GM12801 (cell line): ENCODE results near the gene LAPTM4A.

Experiments
- TF ChIP-seq, protein P1 (sequence below): IDR thresholded peaks from one replicate; pipeline ENCODE4 v1.5.1; 2011; ENCODE audit warnings: control low read depth; ENCODE audit not compliant: insufficient read length; ENCODE audit errors: extremely low read depth

The LAPTM4A gene

GRCh38 chr2:20030224-20030623 lies 21.2 kb downstream of the LAPTM4A start:
- TF ChIP-seq, protein P1, sequence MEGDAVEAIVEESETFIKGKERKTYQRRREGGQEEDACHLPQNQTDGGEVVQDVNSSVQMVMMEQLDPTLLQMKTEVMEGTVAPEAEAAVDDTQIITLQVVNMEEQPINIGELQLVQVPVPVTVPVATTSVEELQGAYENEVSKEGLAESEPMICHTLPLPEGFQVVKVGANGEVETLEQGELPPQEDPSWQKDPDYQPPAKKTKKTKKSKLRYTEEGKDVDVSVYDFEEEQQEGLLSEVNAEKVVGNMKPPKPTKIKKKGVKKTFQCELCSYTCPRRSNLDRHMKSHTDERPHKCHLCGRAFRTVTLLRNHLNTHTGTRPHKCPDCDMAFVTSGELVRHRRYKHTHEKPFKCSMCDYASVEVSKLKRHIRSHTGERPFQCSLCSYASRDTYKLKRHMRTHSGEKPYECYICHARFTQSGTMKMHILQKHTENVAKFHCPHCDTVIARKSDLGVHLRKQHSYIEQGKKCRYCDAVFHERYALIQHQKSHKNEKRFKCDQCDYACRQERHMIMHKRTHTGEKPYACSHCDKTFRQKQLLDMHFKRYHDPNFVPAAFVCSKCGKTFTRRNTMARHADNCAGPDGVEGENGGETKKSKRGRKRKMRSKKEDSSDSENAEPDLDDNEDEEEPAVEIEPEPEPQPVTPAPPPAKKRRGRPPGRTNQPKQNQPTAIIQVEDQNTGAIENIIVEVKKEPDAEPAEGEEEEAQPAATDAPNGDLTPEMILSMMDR: no peak

DNA sequence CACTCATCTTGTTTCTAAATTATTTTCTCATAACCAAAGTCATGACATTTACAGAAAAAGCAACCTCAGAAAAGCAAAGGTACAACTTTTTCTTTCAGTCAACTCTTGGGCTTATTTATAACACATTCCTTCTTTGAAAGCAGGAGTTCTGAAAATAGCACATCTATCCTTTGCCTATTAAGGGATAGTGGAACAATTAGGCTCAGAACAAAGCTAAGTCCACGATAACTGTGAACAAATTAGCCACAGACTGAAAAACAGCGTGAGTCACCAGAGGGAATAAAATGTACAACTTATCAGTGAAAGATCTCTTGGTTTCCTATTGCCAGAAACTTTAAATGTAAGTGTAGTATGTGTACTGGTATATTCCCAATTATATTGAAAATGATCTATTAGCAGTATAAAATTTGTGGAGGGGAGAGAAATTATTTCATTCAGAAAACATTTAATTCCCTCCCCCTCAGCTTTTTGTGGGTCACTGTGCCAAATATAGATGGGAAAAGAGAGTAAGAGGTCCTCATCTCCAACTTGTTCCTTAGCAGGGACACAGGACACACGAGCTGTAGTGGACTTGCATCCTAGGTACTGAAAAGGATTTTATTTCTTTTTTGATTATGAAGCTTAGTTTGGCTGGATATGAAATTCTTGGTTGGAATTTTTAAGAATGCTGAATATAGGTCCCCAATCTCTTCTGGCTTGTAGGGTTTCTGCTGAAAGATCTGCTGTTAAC lies 23.6 kb downstream of the LAPTM4A start:
- TF ChIP-seq, protein P1: no peak

GRCh38 chr2:20027260-20027677 lies 24.2 kb downstream of the LAPTM4A start:
- TF ChIP-seq, protein P1: no peak

DNA sequence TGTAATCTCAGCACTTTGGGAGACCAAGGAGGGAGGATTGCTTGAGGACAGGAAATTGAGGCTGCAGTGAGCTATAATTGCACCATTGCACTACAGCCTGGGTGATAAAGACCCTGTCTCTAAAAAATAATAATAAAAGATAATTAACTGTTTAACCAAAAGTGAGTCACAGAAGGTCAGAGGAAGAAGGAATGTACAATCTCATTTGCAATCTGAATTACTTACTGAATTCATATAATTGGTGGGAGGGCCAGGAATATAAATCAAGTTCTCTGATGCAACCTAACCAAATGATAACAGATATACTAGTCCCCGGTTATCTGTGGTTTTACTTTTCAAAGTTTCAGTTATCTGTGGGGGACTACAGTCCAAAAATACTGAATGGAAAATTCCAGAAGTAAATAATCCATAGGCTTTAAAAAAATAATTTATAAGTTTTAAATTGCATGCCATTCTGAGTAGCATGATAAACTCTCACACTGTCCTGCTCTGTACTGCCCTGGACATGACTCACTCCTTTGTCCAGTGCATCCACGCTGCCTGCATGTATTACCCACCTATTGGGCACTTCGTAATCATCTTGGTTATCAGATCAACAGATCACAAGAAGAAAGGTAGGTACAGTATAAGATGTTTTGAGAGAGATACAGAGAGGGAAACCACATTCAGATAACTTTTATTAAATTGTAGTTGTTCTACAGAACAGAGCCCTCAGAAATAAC lies 26.2 kb downstream of the LAPTM4A start:
- TF ChIP-seq, protein P1: no peak

DNA sequence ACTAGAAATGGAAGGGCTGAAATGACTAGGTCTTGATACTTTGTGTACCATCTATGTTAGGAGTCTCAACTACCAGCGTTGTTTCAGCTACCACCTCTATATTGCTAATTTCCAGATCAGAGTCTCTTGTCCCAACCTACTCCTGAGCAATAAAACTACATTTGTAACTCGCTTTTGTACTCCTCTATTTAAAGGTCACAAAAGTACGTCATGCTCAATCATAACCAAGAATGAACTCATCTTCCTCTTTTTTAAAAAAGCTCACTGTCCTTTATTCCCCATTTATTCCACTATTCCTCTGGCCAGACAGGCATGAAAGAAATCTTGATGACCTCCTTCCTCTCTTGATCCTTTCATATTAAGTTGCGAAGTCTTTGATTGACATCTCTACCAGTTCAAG lies 27.7 kb downstream of the LAPTM4A start:
- TF ChIP-seq, protein P1: no peak

DNA sequence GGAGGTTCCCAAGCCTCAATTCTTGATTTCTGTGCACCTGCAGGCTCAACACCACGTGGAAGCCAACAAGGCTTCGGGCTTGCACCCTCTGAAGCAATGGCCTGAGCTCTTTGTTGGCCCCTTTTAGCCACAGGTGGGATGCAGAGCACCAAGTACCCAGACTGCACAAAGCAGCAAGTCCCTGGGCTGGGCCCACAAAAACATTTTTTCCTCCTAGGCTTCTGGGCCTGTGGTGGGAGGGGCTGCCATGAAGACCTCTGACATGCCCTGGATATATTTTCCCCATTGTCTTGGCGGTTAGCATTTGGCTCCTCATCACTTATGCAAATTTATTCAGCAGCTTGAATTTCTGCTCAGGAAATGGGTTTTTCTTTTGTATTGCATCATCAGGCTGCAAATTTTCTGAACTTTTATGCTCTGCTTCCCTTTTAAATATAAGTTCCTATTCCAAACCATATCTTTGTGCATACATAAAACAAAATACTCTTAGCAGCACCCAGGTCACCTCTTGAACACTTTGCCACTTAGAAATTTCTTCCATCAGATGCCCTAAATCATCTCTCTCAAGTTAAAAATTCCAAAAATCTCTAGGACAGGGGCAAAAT lies 29.9 kb downstream of the LAPTM4A start:
- TF ChIP-seq, protein P1: no peak

- TF ChIP-seq, protein P1: no peak
Observed at GRCh38 chr2:20019747-20020146, 31.7 kb downstream of the LAPTM4A start.
